GM12878 (cell line): Measurements from ENCODE around the gene PPIG. TPM values are rescaled to one million over a fixed set of nuclear protein-coding genes. Genes with fewer than 3 reads are reported as not detected.

Experiments used
- CEBPB ChIP-seq, 2 experiments: fragments of 150-350 bp in 1 of 2; IDR thresholded peaks; 2 replicates each; pipeline ENCODE4 v1.6.1; 2012 to 2014; ENCODE audit warnings: low read depth in 2 of 2, low read length in 2 of 2, borderline replicate concordance in 1 of 2, inconsistent platforms in 1 of 2
- CEBPZ ChIP-seq: fragments of 150-350 bp; IDR thresholded peaks from 2 replicates; pipeline ENCODE4 v1.6.1; 2016; ENCODE audit warnings: low read depth, low read length
- E2F4 ChIP-seq: IDR thresholded peaks from 2 replicates; pipeline ENCODE4 v1.6.1; 2012; ENCODE audit warnings: low read depth, low read length, improper control_type of control experiment
- IRF5 ChIP-seq: fragments of 450-650 bp; IDR thresholded peaks from 2 replicates; pipeline ENCODE4 v1.6.1; 2017; ENCODE audit warnings: borderline replicate concordance
- KDM1A ChIP-seq: fragments of 200-600 bp; sonication (generic); IDR thresholded peaks from 2 replicates; pipeline ENCODE4 v1.6.1; 2016; ENCODE audit warnings: borderline replicate concordance
- NFXL1 ChIP-seq: fragments of 450-650 bp; IDR thresholded peaks from 2 replicates; pipeline ENCODE4 v1.6.1; 2017; ENCODE audit warnings: antibody characterized with exemption, mild to moderate bottlenecking, borderline replicate concordance
- NR2C1 ChIP-seq: fragments of 450-650 bp; IDR thresholded peaks from 2 replicates; pipeline ENCODE4 v1.6.1; 2017; ENCODE audit warnings: antibody characterized with exemption, mild to moderate bottlenecking, moderate library complexity
- PRDM15 ChIP-seq: fragments of 450-650 bp; formaldehyde crosslinking; IDR thresholded peaks from 2 replicates; pipeline ENCODE4 v1.4.0; 2020; ENCODE audit warnings: mild to moderate bottlenecking, moderate library complexity
- SPI1 ChIP-seq: IDR thresholded peaks from 2 replicates; pipeline ENCODE4 v1.6.1; 2011; ENCODE audit warnings: low read depth, mild to moderate bottlenecking, low read length, moderate library complexity, borderline replicate concordance; ENCODE audit not compliant: insufficient read depth
- USF2 ChIP-seq: IDR thresholded peaks from 2 replicates; pipeline ENCODE4 v1.6.1; 2011; ENCODE audit warnings: low read depth, low read length, improper control_type of control experiment, borderline replicate concordance
- ZNF24 ChIP-seq: fragments of 450-650 bp; IDR thresholded peaks from 2 replicates; pipeline ENCODE4 v1.6.1; 2017; ENCODE audit warnings: antibody characterized with exemption, mild to moderate bottlenecking
- ZNF687 ChIP-seq: fragments of 450-650 bp; IDR thresholded peaks from 2 replicates; pipeline ENCODE4 v1.6.1; 2017; ENCODE audit warnings: mild to moderate bottlenecking, moderate library complexity
- polyA plus RNA-seq, 11 experiments: library from polyadenylated mRNA; depleted of rRNA in 4 of 11; unstranded in 6 of 11; stranded (reverse) in 5 of 11; fragments of >200 nt; fragmentation: Nextera tagmentation in 4 of 11; fragmentation: Illumina TruSeq in 1 of 11; extraction: Ambion mirVana in 4 of 11; extraction: Trizol in 1 of 11; gene quantifications; 1 replicate in 1 of 11; 2 replicates in 10 of 11; pipeline versions ENCODE4 v1.2.1 to v1.2.3, GENCODE V29; 2011 to 2016; ENCODE audit warnings: inconsistent platforms in 2 of 11, missing spikeins in 2 of 11, low read depth in 1 of 11
- total RNA-seq, 4 experiments: library from RNA; depleted of rRNA in 3 of 4; stranded (reverse); fragments of >200 nt in 3 of 4; fragmentation: Illumina TruSeq in 1 of 4; extraction: Trizol in 1 of 4; gene quantifications; 2 replicates each; pipeline versions ENCODE4 v1.2.1 to v1.2.3, GENCODE V29; 2013 to 2021

Gene PPIG
- total and polyA plus RNA-seq, 10 of the 15 experiments (the other 5 are each of a cell fraction or from before 2014, with no cell fraction given), result 22.3 to 147 (median 95.2) TPM

- no peak for TF ChIP-seq CEBPB (IDR thresholded peaks at IDR 0.05; ENCODE audit: borderline replicate concordance in 1 of 2, low read depth in 2 of 2, low read length in 2 of 2)
- no peak for TF ChIP-seq KDM1A
- 0 out of 2 replicates have a peak, but pooled peaks have one; percentile 2 for TF ChIP-seq SPI1
- peak; percentile 83 for TF ChIP-seq ZNF687
- TF ChIP-seq E2F4, result peak; percentile 93
- TF ChIP-seq IRF5, result no peak
- no peak for TF ChIP-seq NFXL1
- peak; percentile 56; the same call in 1 of the 2 replicates for TF ChIP-seq NR2C1
- TF ChIP-seq USF2, result peak; percentile 37; the same call in 1 of the 2 replicates
- TF ChIP-seq ZNF24, result no peak
- no peak for TF ChIP-seq PRDM15 (CRISPR knock-in tag)
- no peak for TF ChIP-seq CEBPZ
Measured at GRCh38 chr2:169584005-169584877, at the start of gene PPIG (continued).
